Activated naive CD4-positive, alpha-beta T cell treated with Interleukin-2 at 50 U/mL for 16 hours (primary cell): ENCODE measurements around the gene TARBP1.
A peak's percentile ranks its signal among the peaks of the same experiment; 100 is the strongest.
"Not testable (repeated sequence)": the region's sequence is repeated elsewhere in the genome, so short reads cannot be mapped to it uniquely, and the experiment has no call there.

Source experiments
- DNase-seq: peaks from one replicate; pipeline ENCODE4 v3.0.0-alpha.2; 2020

TARBP1 gene

GRCh38 chr1:234505769-234506102 is 26.8 kb upstream of the TARBP1 start:
- no peak for DNase-seq

- DNase-seq = no peak
These were observed 26.2 kb upstream of the TARBP1 start for GRCh38 chr1:234504969-234505768.

DNA sequence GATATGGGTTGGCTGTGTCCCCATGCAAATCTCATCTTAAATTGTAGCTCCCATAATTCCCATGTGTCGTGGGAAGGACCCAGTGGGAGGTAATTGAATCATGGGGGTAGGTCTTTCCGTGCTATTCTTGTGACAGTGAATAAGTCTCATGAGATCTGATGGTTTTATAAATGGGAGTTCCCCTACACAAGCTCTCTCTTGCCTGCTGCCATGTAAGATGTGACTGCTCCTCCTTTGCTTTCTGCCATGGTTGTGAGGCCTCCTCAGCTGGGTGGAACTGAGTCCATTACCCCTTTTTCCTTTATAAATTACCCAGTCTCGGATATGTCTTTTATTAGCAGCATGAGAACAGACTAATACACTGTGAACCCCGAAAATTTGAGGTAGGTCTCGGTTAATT is 25.3 kb upstream of the TARBP1 start:
- DNase-seq = not testable (repeated sequence)

DNA sequence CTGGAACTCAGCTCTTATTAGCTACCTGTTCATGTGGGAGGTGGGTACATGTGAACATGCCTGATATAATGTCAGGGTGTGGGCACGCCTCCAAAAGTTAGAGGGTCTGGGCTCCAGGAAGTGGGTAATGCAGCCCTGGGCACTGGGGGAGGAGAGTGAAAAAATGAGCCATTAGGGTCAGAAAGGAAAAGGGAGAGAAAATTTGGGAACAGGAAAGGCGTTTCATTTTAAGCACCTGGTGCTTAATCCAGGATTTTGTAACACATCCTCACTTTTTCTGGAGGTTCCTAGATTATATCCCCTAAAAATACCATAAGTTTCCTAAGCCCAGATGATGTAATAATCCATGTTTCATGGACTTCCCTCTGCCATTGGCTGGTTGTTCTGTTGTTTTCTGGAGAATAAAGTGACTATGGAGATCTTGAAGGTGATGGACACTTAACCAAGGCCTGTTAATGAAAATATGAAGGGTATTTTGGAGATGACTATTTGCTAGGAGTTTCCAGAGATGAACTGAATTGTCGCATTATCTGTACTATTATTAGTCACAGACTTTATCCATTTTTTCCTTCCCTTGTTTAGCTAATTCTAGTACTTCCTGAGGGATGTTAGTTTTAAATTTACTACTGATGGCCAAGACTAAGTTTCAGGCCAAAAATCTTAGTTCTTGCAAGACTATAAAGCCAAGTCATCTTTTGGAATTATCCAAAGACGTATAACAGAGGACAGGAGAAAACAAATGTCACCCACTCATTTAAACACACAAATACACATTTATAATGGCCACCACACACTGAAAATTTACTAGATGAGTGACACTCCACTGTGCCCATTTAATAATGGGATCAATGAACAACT is 24.4 kb upstream of the TARBP1 start:
- DNase-seq = no peak

DNA sequence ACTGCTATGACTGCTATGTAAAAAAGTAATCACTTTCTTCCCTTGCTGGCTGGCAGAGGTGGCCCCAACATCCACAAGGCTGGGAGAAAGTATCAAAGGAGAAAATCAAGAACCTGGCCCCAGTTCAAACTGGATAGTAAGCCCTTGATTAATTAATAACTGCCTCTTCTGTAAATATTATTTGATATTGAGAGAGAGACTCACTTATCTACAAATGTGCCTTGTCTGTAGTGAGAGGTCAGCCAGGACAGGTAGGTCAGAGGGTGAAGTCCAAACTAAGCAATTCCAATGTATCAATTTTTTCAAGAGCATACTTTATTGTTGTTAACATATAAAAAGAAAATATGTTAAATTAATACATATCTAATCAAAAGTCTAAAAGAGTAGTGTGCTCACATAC is 23.8 kb upstream of the TARBP1 start:
- no peak for DNase-seq

- DNase-seq = no peak
These were observed 21.3 kb upstream of the TARBP1 start for GRCh38 chr1:234500269-234500668.

- DNase-seq = no peak
These were observed 20.9 kb upstream of the TARBP1 start for GRCh38 chr1:234499943-234500245.

DNA sequence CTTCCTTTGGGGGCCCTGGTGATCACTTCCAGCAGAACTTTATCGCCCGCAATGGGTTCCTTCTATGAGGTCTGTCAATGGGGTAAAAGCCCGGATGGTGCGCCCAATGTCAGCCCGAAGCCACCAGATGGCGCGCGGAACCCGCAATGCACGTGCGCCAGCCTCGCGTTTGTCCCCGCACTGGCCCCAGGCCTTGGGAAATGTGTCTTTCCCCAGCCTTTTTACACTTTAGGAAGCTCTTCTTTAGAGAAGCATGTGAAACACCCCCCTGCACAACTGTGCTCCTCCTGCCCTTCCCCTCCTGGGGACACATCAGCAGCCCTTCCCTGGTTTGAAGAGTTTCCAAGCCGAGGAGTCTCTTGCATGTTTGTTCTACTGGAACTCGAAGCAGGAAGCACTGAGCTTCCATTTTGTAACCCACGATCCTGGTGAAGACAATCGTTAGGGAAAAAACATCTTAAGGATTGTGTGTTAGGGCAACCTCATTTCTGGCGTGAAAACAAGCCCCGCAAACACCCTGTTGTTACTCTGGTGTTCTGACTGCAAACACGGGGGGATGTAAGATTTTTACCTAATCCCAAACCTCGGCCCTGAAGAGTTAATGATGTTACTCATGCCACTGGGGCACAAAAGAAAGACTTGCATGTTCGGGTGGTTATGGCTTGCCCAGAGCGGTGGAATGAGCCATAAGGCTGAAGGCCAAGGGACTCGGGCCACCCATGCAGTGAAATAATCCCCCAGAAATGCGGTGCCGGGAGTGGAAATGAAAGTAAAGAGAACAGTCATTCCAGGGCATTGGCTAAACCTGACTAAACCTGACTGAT is 20.4 kb upstream of the TARBP1 start:
- DNase-seq = peak; percentile 85

GRCh38 chr1:234498448-234499118 is 19.6 kb upstream of the TARBP1 start:
- DNase-seq = no peak

- DNase-seq = no peak
These were observed 18.6 kb upstream of the TARBP1 start for GRCh38 chr1:234497589-234497988.

DNA sequence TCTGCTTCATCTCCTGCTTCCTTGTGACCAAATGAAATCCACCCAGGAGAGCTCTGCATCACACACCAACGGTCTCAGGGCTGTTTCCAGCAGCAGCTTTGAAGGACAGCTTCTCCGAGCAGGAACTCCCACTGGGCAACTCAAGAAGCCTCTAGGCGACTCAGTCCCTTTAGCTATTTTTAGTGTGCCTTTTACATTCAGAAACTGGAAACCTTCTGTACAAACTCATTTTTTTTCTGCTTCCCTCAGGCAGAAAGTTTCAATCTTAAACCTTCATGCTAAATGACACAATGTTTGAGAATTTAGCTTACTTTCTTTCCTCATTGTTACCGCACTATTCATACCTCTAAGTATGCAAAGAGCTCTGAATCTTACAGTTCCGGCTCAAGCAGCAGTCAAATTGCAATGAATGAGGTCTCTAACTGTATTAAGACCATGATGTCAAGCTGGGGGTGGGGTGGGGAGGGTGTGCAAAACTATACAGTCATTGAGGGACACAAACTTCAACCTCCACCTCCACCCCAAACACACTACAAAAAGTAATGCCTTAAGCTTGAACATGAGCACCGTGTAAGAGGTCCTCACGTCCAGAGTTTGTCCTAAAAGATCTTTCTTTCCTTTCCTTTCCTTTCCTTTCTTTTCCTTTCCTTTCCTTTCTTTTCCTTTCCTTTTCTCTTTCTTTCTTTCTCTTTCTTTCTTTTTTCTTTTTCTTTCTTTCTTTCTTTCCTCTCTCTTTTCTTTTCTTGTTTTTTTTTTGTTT is 16.4 kb upstream of the TARBP1 start:
- no peak for DNase-seq

DNA sequence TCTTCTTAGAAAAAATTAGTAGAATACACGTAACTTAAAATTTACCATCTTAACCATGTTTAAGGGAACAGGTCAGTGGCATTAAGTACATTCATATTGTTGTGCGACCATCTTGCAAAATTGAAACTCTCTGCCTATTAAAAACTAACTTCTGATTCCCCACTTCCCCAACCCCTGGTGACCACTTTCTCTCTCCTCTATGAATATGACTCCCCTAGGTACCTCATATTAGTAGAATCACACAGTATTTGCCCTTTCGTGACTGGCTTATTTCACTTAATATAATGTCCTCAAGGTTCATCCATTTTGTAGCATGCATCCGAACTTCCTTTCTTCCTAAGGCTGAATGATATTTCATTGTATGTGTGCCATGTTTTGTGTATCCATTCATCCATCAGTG is 15.1 kb upstream of the TARBP1 start:
- no peak for DNase-seq

- no peak for DNase-seq
These were observed 12.0 kb upstream of the TARBP1 start for GRCh38 chr1:234490793-234491479.

- DNase-seq = no peak
These were observed 10.7 kb upstream of the TARBP1 start for GRCh38 chr1:234489698-234490077.

- DNase-seq = no peak
These were observed 10.2 kb upstream of the TARBP1 start for GRCh38 chr1:234489007-234489697.

- DNase-seq = peak; percentile 11
These were observed 9.4 kb upstream of the TARBP1 start for GRCh38 chr1:234488054-234489006.

DNA sequence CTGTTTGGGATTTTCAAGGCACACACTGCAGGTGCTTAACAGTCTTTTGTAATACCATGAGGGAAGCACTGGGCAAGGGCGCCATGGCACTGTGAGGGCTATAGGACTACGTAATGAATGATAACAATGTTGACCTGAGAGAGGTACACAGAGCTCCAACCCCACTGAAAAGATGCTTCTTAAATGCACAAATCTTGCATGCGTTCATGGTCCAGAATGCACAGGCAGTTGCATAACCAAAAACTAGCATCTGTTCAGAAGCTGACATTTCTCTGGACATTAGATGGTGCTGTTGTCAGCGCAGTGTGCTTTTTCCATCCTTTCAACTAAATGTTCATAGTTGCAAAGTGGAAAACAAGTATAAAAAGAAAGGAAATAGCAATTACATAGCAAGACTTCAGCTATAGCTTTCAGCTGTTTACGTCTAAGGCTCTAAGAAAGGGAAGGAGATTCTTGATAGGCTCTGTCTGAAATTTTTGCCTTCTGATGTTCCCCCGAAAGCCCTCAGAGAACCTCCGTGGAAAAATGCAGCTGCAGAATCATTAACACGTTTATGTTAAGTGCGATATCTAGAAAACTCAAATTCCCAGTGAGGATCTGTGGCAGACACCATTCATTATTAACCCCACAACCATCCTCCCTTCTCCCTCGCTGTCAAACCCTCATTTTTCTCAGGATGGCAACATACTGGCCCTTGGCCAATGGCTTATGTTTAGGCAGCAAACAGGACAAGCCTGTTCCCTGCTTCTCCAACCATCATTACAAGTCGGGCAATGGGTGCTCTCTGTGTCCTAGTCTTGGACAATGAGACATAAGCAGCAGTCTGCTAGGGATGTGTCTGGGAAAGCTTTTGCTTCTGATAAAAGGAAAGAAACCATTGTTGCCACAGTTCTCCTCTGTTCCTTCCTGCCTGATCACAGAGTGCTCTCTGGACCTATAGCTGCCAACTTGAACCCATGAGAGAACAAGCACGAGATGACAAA is 8.2 kb upstream of the TARBP1 start:
- DNase-seq = no peak

DNA sequence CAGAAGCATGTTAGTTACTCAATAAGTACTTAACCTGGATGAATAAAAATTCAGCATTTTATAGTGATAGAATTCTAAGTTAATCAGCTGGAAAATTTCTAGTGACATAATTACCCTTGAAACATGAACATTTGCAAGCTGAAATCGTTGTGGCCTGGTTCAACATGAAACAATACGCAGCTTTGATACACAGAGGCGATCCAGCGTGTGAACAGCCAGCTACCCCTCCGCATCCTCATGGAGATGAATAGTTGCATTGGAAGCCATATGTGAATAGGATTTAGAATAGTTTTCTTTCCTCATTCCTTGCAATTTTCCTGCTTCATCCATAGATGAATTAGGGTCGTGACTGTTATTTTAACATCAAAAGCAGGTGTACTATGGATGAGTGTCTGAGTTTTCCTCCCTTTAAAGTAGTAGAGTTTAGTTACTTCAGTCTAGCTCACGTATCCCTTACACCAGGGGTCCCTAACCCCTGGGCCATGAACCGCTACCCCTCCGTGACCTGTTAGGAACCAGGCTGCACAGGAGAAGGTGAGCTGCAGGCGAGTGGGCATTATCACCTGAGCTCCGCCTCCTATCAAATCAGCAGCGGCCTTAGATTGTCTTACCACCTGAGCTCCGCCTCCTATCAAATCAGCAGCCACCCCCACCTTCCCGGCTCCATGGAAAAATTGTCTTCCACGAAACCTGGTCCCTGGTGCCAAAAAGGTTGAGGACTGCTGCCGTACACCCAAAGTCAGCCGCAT is 6.2 kb upstream of the TARBP1 start:
- no peak for DNase-seq
